Loucy (cell line): Measurements from ENCODE around the gene TRABD2B.

Experiments
- H2AFZ ChIP-seq: fragments of 200-600 bp; sonication (generic); 2 replicates; pipeline ENCODE4 v1.6.0; 2016; ENCODE audit warnings: antibody characterized with exemption, mild to moderate bottlenecking, low read length, moderate library complexity
- H3F3A ChIP-seq: fragments of 200-600 bp; 2 replicates; pipeline ENCODE4 v1.6.0; 2016; ENCODE audit warnings: antibody characterized with exemption, low read depth, mild to moderate bottlenecking
- H3K27me3 ChIP-seq: fragments of 200-600 bp; sonication (generic); 2 replicates; pipeline ENCODE4 v1.6.1; 2014; ENCODE audit warnings: low read length, mild to moderate bottlenecking; ENCODE audit not compliant: insufficient read depth, poor library complexity, severe bottlenecking
- H3K36me3 ChIP-seq: fragments of 200-600 bp; sonication (generic); 2 replicates; pipeline ENCODE4 v1.6.1; 2016; ENCODE audit warnings: low read length; ENCODE audit not compliant: insufficient read depth
- H3K4me1 ChIP-seq: fragments of 200-600 bp; sonication (generic); 2 replicates; pipeline ENCODE4 v1.5.1; 2014; ENCODE audit warnings: low read length, mild to moderate bottlenecking; ENCODE audit not compliant: insufficient read depth, poor library complexity, severe bottlenecking
- H3K4me2 ChIP-seq: fragments of 200-600 bp; sonication (generic); 2 replicates; pipeline ENCODE4 v1.6.0; 2014; ENCODE audit warnings: antibody characterized with exemption, low read length, low read depth, mild to moderate bottlenecking; ENCODE audit not compliant: poor library complexity, severe bottlenecking
- H3K4me3 ChIP-seq: fragments of 200-600 bp; sonication (generic); 2 replicates; pipeline ENCODE4 v1.5.1; 2014; ENCODE audit warnings: low read length, mild to moderate bottlenecking, mixed read lengths; ENCODE audit not compliant: poor library complexity, severe bottlenecking
- H3K79me2 ChIP-seq: fragments of 200-600 bp; sonication (generic); 2 replicates; pipeline ENCODE4 v1.6.1; 2014; ENCODE audit warnings: low read length; ENCODE audit not compliant: insufficient read depth
- H3K9ac ChIP-seq: fragments of 200-600 bp; sonication (generic); 2 replicates; pipeline ENCODE4 v1.6.0; 2014; ENCODE audit warnings: mild to moderate bottlenecking, low read depth, low read length, moderate library complexity; ENCODE audit not compliant: poor library complexity, severe bottlenecking
- H3K9me2 ChIP-seq: fragments of 200-600 bp; sonication (generic); replicated peaks from 2 replicates; pipeline ENCODE4 v1.6.1; 2016; ENCODE audit warnings: low read depth, low read length, mixed read lengths
- H3K9me3 ChIP-seq: fragments of 200-600 bp; sonication (generic); 2 replicates; pipeline ENCODE4 v1.6.1; 2014; ENCODE audit warnings: mild to moderate bottlenecking, antibody characterized with exemption, low read length, low read depth; ENCODE audit not compliant: insufficient read depth
- H4K20me1 ChIP-seq: fragments of 200-600 bp; sonication (generic); 2 replicates; pipeline ENCODE4 v1.6.0; 2014; ENCODE audit warnings: antibody characterized with exemption, low read length, mild to moderate bottlenecking; ENCODE audit not compliant: insufficient read depth, poor library complexity, severe bottlenecking
- EZH2phosphoT487 ChIP-seq: fragments of 200-600 bp; IDR thresholded peaks from 2 replicates; pipeline ENCODE4 v1.6.1; 2018; ENCODE audit warnings: antibody characterized with exemption, mild to moderate bottlenecking, moderate library complexity, borderline replicate concordance
- TF ChIP-seq, protein P1 (sequence below): fragments of 200-600 bp; sonication (generic); conservative IDR thresholded peaks from 2 replicates; pipeline ENCODE4 v1.5.1; 2014; ENCODE audit warnings: mild to moderate bottlenecking, antibody characterized with exemption, low read length

The TRABD2B gene

DNA sequence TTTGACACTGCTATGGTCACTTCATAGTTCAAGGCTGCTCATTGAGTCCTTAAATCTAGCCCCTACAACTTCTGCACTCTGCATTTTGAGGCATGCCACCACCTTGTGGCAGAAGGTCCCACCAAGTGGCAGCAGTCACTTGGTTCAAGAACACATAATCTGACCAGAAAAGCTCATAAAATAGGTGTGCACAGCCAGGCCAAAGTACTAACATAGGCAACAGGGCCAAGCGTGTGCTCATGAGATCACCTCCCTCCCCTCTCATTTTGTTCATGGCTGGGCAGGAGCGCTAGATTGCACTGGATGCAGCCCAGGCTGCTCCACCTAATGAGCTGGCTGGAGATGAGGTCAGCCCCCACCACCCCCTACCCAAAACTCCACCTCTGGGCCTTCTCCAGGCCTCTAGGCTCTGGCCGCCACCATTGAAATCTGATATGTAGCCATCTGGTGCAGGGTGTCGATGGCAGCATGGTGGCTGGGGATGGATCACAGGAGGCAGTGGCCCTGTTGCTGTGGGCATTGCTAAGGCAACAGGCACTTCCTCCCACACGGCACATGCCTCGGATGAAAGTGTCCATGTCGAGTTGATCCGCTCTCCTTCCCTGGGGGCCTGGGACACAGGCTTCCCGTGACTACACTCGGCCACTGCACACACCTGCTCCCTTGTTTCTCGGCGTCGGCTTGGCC lies 193.2 kb downstream of the TRABD2B start:
- Histone ChIP-seq H3K9me3 (no peaks in the 10 kb centered on the region), H3K36me3 (no peaks in the 10 kb centered on the region), H3K27me3 (no peaks in the 10 kb centered on the region), H3K9me2 (no peaks in the 10 kb centered on the region), H3F3A (no peaks in the 10 kb centered on the region), H2AFZ (no peak overlapping the region), H3K4me3 (no peak overlapping the region), H3K4me1 (no peaks in the 10 kb centered on the region), H3K79me2 (no peaks in the 10 kb centered on the region), H4K20me1 (no peaks in the 10 kb centered on the region), H3K9ac (no peak overlapping the region), H3K4me2 (no peak overlapping the region)
- TF ChIP-seq, protein P1, sequence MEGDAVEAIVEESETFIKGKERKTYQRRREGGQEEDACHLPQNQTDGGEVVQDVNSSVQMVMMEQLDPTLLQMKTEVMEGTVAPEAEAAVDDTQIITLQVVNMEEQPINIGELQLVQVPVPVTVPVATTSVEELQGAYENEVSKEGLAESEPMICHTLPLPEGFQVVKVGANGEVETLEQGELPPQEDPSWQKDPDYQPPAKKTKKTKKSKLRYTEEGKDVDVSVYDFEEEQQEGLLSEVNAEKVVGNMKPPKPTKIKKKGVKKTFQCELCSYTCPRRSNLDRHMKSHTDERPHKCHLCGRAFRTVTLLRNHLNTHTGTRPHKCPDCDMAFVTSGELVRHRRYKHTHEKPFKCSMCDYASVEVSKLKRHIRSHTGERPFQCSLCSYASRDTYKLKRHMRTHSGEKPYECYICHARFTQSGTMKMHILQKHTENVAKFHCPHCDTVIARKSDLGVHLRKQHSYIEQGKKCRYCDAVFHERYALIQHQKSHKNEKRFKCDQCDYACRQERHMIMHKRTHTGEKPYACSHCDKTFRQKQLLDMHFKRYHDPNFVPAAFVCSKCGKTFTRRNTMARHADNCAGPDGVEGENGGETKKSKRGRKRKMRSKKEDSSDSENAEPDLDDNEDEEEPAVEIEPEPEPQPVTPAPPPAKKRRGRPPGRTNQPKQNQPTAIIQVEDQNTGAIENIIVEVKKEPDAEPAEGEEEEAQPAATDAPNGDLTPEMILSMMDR, result no peak
- no peak for TF ChIP-seq EZH2phosphoT487

DNA sequence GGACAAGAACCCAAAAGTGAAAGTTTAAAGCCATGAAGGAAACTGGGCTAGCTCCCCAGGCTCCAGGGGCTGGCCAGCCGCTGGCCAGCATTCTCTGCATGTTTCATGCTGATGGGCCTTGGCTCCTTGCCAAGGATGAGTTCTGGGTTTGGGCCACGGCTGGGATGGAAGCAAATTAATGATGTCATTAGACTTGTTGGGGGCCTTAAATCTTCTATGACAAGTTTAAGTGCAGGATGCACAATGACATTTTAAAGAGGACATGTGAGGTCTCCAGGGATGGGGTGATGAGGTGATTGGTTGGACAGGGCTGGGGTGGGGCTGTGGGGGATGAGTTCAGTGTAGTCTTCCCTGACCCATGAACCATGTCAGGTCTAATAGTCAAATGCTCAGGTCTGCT lies 199.6 kb downstream of the TRABD2B start:
- no peaks in the 10 kb centered on the region for H3K27me3 ChIP-seq
- H3K4me1 ChIP-seq, result no peaks in the 10 kb centered on the region
- H3K79me2 ChIP-seq, result no peaks in the 10 kb centered on the region
- no peak overlapping the region for H3K4me3 ChIP-seq
- no peaks in the 10 kb centered on the region for H3K9me2 ChIP-seq
- no peaks in the 10 kb centered on the region for H3K9me3 ChIP-seq
- TF ChIP-seq, protein P1, result no peak
- TF ChIP-seq EZH2phosphoT487, result no peak
- H3K9ac ChIP-seq, result no peak overlapping the region
- H2AFZ ChIP-seq, result no peak overlapping the region
- no peaks in the 10 kb centered on the region for H4K20me1 ChIP-seq
- no peak overlapping the region for H3K4me2 ChIP-seq
- H3F3A ChIP-seq, result no peaks in the 10 kb centered on the region
- H3K36me3 ChIP-seq, result no peaks in the 10 kb centered on the region

DNA sequence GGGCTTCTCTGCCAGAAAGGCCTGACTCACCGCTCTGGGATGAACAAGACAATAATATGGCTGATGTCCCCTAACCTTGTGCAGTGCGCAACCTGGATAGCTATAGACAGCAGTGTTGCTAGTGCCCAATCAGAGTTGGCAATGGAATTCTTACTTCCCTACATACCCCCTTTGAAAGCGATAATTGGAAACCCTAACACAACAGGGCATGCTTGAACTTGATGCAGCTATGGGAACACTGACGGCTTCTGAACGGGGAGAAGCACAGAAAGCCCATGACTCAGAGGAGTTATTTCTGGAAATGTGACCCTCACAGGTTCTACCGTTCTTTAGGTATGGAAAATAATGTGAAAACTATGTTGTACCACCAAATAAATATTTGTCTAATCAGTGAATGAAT lies 200.6 kb downstream of the TRABD2B start:
- TF ChIP-seq, protein P1, result no peak
- no peak for TF ChIP-seq EZH2phosphoT487

More for the DNA sequence above, 200.6 kb downstream of the TRABD2B start:
- Histone ChIP-seq H3K27me3 (no peaks in the 10 kb centered on the region), H3K9me2 (no peaks in the 10 kb centered on the region), H4K20me1 (no peaks in the 10 kb centered on the region), H2AFZ (no peak overlapping the region), H3K9ac (no peak overlapping the region), H3F3A (no peaks in the 10 kb centered on the region), H3K4me2 (no peak overlapping the region), H3K4me1 (no peaks in the 10 kb centered on the region), H3K9me3 (no peaks in the 10 kb centered on the region), H3K79me2 (no peaks in the 10 kb centered on the region), H3K4me3 (no peak overlapping the region), H3K36me3 (no peaks in the 10 kb centered on the region)
